ENCODE data around the gene CCDC149.

DNA sequence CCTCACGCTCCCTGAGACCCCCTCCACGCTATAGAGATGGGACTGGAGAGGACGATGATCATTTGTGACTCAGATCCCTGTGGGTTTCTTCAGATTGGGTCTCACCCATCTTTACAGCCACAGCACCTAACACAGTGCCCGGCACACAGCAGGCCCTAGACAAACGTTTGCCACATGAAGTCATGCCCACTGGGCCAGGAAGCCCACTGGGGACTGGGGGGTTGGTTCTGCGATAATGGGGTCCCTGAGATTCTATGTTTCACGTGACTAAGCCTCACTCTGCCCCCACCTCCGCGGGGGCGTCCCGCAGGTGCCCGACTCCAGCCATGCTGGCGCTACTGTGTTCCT lies 113.7 kb downstream of the CCDC149 start:
- TF ChIP-seq, protein P1, sequence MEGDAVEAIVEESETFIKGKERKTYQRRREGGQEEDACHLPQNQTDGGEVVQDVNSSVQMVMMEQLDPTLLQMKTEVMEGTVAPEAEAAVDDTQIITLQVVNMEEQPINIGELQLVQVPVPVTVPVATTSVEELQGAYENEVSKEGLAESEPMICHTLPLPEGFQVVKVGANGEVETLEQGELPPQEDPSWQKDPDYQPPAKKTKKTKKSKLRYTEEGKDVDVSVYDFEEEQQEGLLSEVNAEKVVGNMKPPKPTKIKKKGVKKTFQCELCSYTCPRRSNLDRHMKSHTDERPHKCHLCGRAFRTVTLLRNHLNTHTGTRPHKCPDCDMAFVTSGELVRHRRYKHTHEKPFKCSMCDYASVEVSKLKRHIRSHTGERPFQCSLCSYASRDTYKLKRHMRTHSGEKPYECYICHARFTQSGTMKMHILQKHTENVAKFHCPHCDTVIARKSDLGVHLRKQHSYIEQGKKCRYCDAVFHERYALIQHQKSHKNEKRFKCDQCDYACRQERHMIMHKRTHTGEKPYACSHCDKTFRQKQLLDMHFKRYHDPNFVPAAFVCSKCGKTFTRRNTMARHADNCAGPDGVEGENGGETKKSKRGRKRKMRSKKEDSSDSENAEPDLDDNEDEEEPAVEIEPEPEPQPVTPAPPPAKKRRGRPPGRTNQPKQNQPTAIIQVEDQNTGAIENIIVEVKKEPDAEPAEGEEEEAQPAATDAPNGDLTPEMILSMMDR (IDR thresholded peaks at IDR 0.05) = no peak
- no peak for TF ChIP-seq POLR2A (IDR thresholded peaks at IDR 0.05)

Data from heart left ventricle (tissue), 13 donors.